CD4-positive, alpha-beta T cell treated with Interleukin-12 subunit alpha and Interleukin-12 subunit beta, for 1 hour (primary cell): ENCODE results near the gene WEE2.

Experiments used
- DNase-seq: peaks from one replicate; pipeline ENCODE4 v3.0.0-alpha.2; 2020

Gene WEE2

GRCh38 chr7:141691961-141692360 is 16.2 kb upstream of the WEE2 start:
- DNase-seq = no peak

GRCh38 chr7:141693082-141693481 is 15.1 kb upstream of the WEE2 start:
- DNase-seq = no peak

- DNase-seq = no peak
Observed at GRCh38 chr7:141695803-141696289, 12.3 kb upstream of the WEE2 start.

- no peak for DNase-seq
Observed at GRCh38 chr7:141696348-141696747, 11.8 kb upstream of the WEE2 start.

- no peak for DNase-seq
Observed at GRCh38 chr7:141697211-141697871, 10.8 kb upstream of the WEE2 start.

GRCh38 chr7:141698247-141699015 is 9.7 kb upstream of the WEE2 start:
- DNase-seq = no peak

- DNase-seq = no peak
Observed at GRCh38 chr7:141699860-141700259, 8.3 kb upstream of the WEE2 start.

- DNase-seq = no peak
Observed at GRCh38 chr7:141700296-141700847, 7.8 kb upstream of the WEE2 start.

- DNase-seq = peak; percentile 19
Observed at GRCh38 chr7:141700848-141701371, 7.2 kb upstream of the WEE2 start.

GRCh38 chr7:141701489-141702046 is 6.6 kb upstream of the WEE2 start:
- peak; percentile 79 for DNase-seq

GRCh38 chr7:141702047-141702567 is 6.0 kb upstream of the WEE2 start, which contains the start of gene DENND11:
DENND11 (minus strand) TSS chr7:141702166; CDS start chr7:141702153, 13 bp downstream.
- DNase-seq = peak; percentile 62

- DNase-seq = no peak
Observed at GRCh38 chr7:141702892-141703291, 5.3 kb upstream of the WEE2 start.

- DNase-seq = no peak
Observed at GRCh38 chr7:141704112-141704511, 4.0 kb upstream of the WEE2 start.

GRCh38 chr7:141704741-141705140 is 3.4 kb upstream of the WEE2 start:
- DNase-seq = no peak

GRCh38 chr7:141706239-141707064 is 1.7 kb upstream of the WEE2 start:
- no peak for DNase-seq

GRCh38 chr7:141709318-141709717 is 1.2 kb downstream of the WEE2 start:
- no peak for DNase-seq

- no peak for DNase-seq
Observed at GRCh38 chr7:141709749-141710148, 1.6 kb downstream of the WEE2 start.

GRCh38 chr7:141710301-141710700 is 2.1 kb downstream of the WEE2 start:
- no peak for DNase-seq

GRCh38 chr7:141712603-141713255 is 4.6 kb downstream of the WEE2 start:
- DNase-seq = no peak

GRCh38 chr7:141713890-141714289 is 5.7 kb downstream of the WEE2 start:
- no peak for DNase-seq

GRCh38 chr7:141714571-141714970 is 6.4 kb downstream of the WEE2 start:
- no peak for DNase-seq

GRCh38 chr7:141715018-141715417 is 6.9 kb downstream of the WEE2 start:
- no peak for DNase-seq
